ENCODE results near the gene CEP170B. TPM values are rescaled to one million over a fixed set of nuclear protein-coding genes. Genes with fewer than 3 reads are reported as not detected.

CEP170B gene
- total and polyA plus RNA-seq, 2 of the 13 experiments (the other 11 are each of a cell fraction or from before 2014, with no cell fraction given): 4.3 to 8.8 TPM

DNA sequence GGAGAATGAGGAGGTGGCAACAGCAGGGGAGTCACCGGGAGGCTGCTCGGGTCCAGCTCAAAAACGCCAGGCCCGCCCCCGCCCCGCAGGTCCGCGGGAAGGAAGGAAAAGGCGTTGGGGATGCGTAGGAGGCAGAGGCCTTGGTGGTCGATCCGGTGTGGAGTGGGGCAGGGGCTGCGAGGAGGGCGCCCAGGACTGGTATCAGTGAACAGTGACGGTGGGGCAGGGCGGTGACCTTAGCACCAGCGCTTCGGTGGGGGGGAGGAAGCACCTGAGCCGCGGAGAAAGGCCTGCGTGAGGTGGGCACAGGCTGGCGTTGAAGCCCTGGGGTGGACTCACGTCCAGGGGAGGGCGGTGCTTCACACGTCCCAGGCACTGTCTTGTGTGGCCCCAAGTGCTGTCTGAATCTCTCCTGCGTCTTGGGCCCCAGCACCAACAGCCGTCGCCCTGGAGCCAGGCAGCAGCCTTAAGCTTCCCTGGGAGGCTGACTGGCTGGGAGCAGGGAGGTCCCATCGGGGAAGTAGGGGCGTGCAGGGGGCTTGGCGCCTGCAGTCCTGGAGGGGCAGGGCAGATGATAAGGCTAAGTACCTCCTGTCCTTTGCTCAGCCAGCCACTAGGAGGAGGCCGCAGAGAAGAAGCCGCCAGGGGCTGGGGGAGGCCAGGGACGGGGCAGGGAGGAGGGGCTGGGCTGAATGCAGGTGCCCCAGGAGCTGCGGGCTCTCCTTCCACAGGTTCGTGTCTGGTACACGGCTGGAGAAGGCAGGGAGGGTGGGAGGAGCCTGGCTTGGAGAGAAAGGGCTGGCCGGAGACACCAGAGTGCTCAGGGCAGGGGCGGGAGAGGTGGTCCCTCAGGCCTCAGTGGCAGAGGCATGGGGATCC lies 37.7 kb upstream of the CEP170B start (continued):
- TF ChIP-seq, protein P1, sequence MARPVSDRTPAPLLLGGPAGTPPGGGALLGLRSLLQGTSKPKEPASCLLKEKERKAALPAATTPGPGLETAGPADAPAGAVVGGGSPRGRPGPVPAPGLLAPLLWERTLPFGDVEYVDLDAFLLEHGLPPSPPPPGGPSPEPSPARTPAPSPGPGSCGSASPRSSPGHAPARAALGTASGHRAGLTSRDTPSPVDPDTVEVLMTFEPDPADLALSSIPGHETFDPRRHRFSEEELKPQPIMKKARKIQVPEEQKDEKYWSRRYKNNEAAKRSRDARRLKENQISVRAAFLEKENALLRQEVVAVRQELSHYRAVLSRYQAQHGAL (CRISPR knock-in tag; IDR thresholded peaks at IDR 0.05; ENCODE audit: not compliant biosample characterization): no peak
- TF ChIP-seq ZNF234 (CRISPR knock-in tag; conservative IDR thresholded peaks at IDR 0.05) (no peak), RXRA (CRISPR knock-in tag; IDR thresholded peaks at IDR 0.05) (peak; percentile 39; the same call in 1 of the 2 replicates), CEBPG (CRISPR knock-in tag; IDR thresholded peaks at IDR 0.05) (no peak), KDM1A (CRISPR knock-in tag; IDR thresholded peaks at IDR 0.05) (no peak), ZNF777 (CRISPR knock-in tag; IDR thresholded peaks at IDR 0.05) (peak; percentile 94), SCMH1 (CRISPR knock-in tag; IDR thresholded peaks at IDR 0.05; ENCODE audit: borderline replicate concordance) (no peak), JUND (CRISPR knock-in tag; IDR thresholded peaks at IDR 0.05) (no peak), FOXO1 (CRISPR knock-in tag; IDR thresholded peaks at IDR 0.05) (no peak), ZNF879 (CRISPR knock-in tag; IDR thresholded peaks at IDR 0.05) (no peak), SIN3A (IDR thresholded peaks at IDR 0.05; ENCODE audit: borderline replicate concordance, low read depth, low read length) (0 out of 2 replicates have a peak, but pooled peaks have one; percentile 14), KDM3A (CRISPR knock-in tag; IDR thresholded peaks at IDR 0.05; ENCODE audit: low read depth) (0 out of 2 replicates have a peak, but pooled peaks have one; percentile 44)
- TF ChIP-seq, protein P2, sequence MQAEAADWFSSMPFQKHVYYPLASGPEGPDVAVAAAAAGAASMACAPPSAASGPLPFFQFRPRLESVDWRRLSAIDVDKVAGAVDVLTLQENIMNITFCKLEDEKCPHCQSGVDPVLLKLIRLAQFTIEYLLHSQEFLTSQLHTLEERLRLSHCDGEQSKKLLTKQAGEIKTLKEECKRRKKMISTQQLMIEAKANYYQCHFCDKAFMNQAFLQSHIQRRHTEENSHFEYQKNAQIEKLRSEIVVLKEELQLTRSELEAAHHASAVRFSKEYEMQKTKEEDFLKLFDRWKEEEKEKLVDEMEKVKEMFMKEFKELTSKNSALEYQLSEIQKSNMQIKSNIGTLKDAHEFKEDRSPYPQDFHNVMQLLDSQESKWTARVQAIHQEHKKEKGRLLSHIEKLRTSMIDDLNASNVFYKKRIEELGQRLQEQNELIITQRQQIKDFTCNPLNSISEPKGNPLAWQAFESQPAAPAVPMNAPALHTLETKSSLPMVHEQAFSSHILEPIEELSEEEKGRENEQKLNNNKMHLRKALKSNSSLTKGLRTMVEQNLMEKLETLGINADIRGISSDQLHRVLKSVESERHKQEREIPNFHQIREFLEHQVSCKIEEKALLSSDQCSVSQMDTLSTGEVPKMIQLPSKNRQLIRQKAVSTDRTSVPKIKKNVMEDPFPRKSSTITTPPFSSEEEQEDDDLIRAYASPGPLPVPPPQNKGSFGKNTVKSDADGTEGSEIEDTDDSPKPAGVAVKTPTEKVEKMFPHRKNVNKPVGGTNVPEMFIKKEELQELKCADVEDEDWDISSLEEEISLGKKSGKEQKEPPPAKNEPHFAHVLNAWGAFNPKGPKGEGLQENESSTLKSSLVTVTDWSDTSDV (CRISPR knock-in tag; IDR thresholded peaks at IDR 0.05): no peak
- TF ChIP-seq, protein P3, sequence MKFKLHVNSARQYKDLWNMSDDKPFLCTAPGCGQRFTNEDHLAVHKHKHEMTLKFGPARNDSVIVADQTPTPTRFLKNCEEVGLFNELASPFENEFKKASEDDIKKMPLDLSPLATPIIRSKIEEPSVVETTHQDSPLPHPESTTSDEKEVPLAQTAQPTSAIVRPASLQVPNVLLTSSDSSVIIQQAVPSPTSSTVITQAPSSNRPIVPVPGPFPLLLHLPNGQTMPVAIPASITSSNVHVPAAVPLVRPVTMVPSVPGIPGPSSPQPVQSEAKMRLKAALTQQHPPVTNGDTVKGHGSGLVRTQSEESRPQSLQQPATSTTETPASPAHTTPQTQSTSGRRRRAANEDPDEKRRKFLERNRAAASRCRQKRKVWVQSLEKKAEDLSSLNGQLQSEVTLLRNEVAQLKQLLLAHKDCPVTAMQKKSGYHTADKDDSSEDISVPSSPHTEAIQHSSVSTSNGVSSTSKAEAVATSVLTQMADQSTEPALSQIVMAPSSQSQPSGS (CRISPR knock-in tag; IDR thresholded peaks at IDR 0.05): peak; percentile 42; the same call in 1 of the 2 replicates
- TF ChIP-seq, protein P4, sequence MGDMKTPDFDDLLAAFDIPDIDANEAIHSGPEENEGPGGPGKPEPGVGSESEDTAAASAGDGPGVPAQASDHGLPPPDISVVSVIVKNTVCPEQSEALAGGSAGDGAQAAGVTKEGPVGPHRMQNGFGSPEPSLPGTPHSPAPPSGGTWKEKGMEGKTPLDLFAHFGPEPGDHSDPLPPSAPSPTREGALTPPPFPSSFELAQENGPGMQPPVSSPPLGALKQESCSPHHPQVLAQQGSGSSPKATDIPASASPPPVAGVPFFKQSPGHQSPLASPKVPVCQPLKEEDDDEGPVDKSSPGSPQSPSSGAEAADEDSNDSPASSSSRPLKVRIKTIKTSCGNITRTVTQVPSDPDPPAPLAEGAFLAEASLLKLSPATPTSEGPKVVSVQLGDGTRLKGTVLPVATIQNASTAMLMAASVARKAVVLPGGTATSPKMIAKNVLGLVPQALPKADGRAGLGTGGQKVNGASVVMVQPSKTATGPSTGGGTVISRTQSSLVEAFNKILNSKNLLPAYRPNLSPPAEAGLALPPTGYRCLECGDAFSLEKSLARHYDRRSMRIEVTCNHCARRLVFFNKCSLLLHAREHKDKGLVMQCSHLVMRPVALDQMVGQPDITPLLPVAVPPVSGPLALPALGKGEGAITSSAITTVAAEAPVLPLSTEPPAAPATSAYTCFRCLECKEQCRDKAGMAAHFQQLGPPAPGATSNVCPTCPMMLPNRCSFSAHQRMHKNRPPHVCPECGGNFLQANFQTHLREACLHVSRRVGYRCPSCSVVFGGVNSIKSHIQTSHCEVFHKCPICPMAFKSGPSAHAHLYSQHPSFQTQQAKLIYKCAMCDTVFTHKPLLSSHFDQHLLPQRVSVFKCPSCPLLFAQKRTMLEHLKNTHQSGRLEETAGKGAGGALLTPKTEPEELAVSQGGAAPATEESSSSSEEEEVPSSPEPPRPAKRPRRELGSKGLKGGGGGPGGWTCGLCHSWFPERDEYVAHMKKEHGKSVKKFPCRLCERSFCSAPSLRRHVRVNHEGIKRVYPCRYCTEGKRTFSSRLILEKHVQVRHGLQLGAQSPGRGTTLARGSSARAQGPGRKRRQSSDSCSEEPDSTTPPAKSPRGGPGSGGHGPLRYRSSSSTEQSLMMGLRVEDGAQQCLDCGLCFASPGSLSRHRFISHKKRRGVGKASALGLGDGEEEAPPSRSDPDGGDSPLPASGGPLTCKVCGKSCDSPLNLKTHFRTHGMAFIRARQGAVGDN (CRISPR knock-in tag; IDR thresholded peaks at IDR 0.05): peak; percentile 74
- TF ChIP-seq, protein P5, sequence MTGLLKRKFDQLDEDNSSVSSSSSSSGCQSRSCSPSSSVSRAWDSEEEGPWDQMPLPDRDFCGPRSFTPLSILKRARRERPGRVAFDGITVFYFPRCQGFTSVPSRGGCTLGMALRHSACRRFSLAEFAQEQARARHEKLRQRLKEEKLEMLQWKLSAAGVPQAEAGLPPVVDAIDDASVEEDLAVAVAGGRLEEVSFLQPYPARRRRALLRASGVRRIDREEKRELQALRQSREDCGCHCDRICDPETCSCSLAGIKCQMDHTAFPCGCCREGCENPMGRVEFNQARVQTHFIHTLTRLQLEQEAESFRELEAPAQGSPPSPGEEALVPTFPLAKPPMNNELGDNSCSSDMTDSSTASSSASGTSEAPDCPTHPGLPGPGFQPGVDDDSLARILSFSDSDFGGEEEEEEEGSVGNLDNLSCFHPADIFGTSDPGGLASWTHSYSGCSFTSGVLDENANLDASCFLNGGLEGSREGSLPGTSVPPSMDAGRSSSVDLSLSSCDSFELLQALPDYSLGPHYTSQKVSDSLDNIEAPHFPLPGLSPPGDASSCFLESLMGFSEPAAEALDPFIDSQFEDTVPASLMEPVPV (CRISPR knock-in tag; IDR thresholded peaks at IDR 0.05): peak; percentile 78; the same call in 1 of the 2 replicates
